GM12872 (cell line): ENCODE results near the gene C3.

Source experiments
- CTCF ChIP-seq: IDR thresholded peaks from 3 replicates; pipeline ENCODE4 v1.5.1; 2011; ENCODE audit warnings: low read depth, mild to moderate bottlenecking, low read length, moderate library complexity; ENCODE audit not compliant: insufficient read depth

The C3 gene

DNA sequence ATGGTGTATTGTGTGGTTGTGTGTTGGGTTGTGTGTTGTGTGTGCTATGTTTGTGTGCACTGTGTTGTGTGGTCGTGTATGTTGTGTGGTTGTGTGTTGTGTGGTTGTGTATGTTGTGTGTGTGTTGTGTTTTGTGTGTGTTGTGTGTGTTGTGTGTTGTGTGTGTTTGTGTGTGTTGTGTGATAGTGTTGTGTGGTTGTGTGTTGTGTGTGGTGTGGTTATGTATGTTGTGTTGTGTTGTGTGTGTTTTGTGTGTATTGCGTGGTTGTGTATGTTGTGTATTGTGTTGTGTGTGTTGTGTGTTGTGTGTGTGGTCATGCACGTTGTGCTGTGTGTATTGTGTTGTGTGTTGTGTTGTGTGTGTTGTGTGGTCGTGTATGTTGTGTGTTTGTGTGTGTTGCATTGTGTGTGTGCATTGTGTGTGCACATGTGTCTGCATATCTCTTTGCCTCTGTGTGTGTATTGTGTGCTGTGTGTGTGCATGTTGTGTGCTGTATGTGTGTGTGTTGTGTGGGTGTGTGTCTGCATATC, 2.9 kb downstream of the C3 start:
- TF ChIP-seq CTCF, result no peak

DNA sequence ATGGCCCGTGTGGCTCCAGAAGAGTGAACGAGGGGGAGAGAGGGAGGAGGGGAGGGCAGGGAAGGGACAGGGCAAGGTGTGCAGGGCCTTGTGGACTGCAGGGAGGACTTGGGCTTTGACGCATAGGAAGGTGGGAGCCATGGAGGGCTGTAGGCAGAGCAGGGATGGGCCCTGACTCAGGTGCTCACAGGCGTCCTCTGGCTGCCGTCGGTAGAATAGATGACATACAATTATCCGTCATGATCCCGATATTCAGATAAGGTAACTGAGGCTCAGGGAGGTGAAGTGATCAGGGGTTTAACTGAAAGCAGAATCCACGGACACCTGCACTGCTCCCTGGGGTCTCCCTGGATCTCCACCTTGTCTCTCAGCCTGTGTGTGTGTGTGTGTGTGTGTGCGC, 3.4 kb downstream of the C3 start:
- TF ChIP-seq CTCF, result peak; percentile 34; the same call in 2 of the 3 replicates

GRCh38 chr19:6716610-6716970, 3.9 kb downstream of the C3 start:
- no peak for TF ChIP-seq CTCF

GRCh38 chr19:6714749-6715555, 5.5 kb downstream of the C3 start:
- no peak for TF ChIP-seq CTCF

- no peak for TF ChIP-seq CTCF
Observed at GRCh38 chr19:6713773-6714692, 6.4 kb downstream of the C3 start.

- no peak for TF ChIP-seq CTCF
Observed at GRCh38 chr19:6712692-6713670, 7.5 kb downstream of the C3 start.

DNA sequence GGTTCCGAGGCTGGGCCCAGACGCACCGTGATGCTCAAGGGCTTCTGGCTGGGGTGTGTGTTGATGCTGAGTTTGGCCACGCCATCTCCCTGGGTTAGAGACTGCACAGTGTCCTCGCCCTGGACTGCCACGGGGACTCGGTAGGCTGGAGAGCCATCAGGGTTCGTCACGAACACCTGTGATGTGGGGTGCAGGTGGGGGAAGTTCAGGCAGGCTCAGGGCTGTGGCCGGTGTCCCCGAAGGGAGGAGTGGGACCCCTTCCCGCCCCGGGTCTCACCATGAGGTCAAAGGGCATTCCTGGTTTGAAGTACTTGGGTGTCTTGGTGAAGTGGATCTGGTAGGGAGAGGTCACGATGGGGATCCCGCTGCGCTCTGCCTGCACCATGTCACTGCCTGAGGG, 8.2 kb downstream of the C3 start:
- TF ChIP-seq CTCF, result no peak
